Hepatic stellate cell (primary cell): ENCODE results near the gene CSGALNACT2.

Experiments used
- DNase-seq: peaks from one replicate; pipeline ENCODE4 v3.0.0; 2011; ENCODE audit warnings: low spot score

CSGALNACT2 gene

DNA sequence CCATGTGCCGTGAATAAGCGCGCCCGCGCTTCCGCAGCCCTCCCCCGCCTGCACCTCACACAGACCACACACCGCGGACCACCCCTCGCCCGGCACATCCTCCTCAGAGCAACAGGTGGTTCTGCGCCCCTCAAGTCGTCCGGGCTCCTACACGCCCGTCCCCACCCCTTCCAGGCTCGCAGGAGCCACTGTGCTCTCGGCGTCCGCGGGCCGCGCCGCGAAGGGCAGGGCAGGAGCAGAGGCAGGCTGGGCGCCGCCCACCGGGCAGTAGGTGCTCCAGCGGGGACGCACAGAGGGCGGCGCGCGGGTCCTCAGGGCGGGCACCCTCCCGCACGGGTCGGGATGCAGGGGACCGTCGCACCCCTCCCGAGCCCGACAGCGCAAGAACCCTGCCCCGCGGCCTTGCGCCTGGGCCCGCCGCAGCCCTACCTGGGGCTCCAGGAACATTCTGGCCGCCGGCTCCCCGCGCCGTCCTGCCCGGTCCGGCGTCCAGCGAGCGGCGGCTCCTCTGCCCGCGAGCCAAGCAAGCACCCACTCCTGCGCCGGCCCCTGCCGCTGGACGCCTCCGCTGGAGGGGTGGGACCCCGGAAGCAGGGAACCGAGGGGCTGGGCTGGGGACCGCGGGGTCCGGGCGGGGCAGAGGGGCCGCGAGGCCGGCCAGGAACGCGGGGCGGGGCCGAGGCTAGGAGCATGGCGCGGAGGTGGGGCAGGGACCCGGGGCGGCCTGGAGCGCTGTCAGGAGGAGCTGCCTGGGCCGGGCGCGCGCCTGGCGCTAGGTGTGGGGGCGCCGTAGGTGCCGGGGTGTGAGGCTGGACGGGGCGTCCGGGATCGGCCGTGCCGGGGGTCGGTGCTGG is 91.2 kb downstream of the CSGALNACT2 start:
- no peak for DNase-seq

DNA sequence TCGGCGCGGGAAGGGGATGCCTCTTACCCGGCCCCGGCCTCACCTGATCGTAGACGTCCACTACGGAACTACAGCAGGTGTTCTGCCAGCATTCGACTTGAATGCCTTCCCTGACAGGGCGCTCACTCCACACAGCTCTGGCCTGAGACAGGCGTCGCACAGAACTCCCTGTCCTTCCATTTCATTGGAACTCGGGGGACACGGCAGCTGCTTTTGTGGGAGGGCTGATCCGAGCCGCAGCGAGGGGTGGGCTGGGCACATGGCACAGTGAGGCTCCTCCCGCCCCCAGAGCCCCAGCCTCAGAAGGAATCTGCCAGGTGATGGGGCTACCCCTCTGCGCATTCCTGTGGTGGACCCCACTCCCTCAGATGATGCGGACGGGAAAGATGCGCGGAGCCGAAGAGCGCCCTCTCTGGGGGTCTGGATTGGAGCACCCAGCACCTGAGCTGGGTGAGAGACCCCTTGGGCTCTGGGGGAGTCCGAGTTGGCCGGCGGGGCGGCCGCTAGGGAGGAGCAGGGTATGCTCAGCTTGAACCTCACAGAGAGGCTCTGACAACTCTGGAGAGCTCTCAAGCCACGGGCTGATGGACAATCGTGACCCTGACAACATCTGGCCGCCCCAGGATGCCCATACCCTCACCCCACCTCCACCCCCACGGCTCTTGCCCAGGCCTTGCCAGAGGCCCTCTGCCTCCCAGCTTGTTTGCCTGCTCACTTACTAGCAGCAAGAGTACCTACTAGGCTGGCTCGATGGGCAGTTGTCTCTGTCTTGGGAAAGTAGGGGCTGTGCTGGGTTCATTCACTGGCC is 92.1 kb downstream of the CSGALNACT2 start:
- DNase-seq, result no peak

DNA sequence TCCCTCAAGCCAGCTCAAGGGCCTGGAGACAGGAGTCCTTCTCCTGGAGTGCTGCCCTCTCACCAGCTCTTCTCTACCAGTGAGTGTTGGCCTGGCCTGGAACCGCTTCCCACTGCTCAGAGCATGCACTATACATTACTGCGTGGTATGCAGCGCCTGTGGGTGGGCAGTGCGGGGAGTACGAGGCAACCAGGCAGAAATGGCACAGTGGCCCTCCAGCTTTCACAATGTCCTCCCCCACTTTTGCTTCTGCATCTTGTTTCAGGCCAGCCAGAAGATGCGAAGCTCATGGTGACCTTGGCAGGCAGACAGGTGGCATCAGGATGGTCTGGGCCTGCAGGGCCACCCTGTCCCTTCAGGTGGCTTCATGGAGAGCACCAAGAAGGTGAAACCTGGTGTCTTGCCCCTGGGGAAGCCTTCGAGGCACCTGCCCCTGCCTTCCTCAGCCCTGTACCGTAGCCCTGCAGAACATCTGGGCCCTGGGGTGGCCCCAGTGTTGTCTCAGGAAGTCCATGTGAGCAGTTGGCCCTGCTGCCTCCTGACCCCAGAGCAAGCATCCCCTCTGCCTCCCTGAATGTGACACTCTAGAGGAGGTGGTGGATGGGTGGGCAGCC is 92.8 kb downstream of the CSGALNACT2 start:
- no peak for DNase-seq

DNA sequence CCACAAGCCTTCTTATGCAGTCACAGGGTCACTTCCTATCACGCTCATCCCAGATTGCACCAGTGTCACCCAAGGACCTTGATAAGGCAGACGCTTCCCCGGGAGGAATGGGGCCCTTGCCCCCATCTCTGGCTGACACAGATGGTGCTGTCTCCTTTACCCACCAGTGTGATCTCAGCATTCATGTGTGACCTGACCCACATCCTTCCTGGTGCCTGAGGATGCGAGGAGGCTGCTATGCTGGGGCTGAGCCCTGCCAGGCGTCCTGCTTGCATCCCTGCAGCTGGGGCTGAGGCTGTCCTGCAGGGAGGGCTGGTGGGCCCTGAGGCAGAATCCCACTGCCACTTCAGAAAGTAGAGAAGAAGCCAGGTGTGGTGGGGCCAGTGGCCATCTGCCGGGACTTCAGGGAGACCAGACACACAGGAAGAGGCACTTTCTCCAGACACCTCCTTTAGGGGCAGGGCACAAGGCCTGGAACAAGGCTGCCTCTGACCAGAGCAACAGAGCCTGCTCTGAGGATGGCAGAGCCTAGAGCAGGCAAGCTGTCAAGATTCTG is 93.4 kb downstream of the CSGALNACT2 start:
- no peak for DNase-seq

DNA sequence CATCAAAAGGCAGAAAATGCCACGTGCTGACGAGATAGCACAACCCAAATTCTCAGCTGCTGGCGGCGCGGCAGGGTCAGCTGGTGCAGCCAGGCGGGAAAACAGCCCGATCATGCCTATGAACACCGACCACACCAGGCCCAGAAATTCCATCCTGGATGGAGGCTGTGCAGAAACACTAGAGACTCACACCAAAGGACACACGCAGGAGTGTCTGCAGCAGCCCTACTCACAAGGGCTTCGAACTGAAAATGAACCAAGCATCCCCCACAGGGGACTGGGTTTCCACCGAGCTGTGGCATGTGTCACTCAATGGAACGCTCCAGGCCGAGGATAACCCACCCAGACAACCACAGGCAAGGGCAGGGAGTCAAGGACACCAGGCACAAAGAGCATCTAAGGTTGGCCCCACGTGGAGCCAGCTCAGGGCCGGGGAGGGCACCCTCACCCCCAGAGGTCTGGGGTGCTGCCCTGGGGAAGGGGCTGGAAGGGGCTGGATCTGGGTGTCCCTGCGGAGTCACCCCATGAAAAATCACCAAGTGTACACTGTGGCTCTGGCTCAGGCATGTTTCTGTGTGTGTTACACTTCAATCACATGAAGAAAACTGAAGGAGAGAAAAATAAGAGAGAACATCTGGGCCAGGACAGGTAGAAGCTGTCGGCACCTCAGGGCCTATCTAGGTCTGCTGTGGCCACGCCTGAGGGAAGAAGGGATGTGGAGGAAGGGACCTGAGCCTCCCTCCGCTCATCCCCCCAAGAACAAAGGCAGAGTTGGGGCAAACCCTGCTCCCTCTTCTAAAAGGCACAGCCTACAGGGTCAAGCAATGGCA is 95.6 kb downstream of the CSGALNACT2 start:
- no peak for DNase-seq

DNA sequence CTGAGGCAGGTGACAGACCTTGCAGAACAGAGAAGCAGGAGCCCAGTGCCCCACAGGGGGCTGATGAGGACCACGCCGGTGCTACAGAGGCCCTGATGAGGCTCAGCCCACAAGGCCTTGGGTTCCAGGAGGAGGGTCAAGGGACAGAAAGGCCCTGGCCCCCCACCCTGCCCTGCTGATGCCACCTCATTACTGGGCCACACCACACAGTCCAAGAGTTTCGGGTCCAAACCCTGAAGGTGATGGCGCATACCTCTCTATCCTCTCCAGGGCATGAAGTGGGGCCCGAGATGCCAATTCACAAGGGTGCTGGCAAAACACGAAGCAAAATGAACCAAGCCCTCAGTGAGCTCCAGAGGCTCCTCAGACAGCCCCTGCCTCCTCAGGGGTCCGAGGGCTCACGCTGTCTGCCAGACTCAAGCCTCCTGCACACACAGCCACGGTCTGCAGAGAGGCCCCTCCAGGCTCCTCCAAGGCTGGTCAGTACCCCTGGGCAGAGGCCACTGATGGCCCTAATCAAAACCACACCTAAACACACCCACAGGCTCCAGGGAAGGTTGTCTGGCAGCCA is 96.3 kb downstream of the CSGALNACT2 start:
- no peak for DNase-seq
